ENCODE measurements around the gene MICU2. TPM values are rescaled to one million over a fixed set of nuclear protein-coding genes. Genes with fewer than 3 reads are reported as not detected.

Gene MICU2
- total RNA-seq, 2 experiments from 2014 or later: 25.4 to 28.4 TPM

- H3K4me1 ChIP-seq (ENCODE audit: insufficient read depth, low read length): no peaks in the 10 kb centered on the region
- H3K4me3 Mint-ChIP-seq: no peak overlapping the region
- POLR2A ChIA-PET: no interaction called here
- H3K36me3 ChIP-seq (ENCODE audit: insufficient read depth, low read length): no peaks in the 10 kb centered on the region
- no peaks in the 10 kb centered on the region for H3K27me3 ChIP-seq (ENCODE audit: control insufficient read depth in 1 of 2, insufficient read depth in 2 of 2, low read length in 2 of 2)
- no peak overlapping the region for H3K27ac ChIP-seq (ENCODE audit: low read depth in 1 of 2, low read length in 2 of 2)
- H3K9me3 ChIP-seq (ENCODE audit: control insufficient read depth in 1 of 2, insufficient read depth in 1 of 2, low read length in 2 of 2): no peaks in the 10 kb centered on the region
- no peaks in the 10 kb centered on the region for H3K27me3 Mint-ChIP-seq
- no peaks in the 10 kb centered on the region for H3K4me1 Mint-ChIP-seq (ENCODE audit: low read depth)
- no peak overlapping the region for H3K4me3 ChIP-seq (ENCODE audit: low read length)
- DNase-seq (no peak), ATAC-seq (ENCODE audit: poor library complexity) (no peak)
- no peaks in the 10 kb centered on the region for H3K9me3 Mint-ChIP-seq
- H3K27ac Mint-ChIP-seq: no peak overlapping the region
- CTCF ChIA-PET: no interaction called here
- TF ChIP-seq CTCF (IDR thresholded peaks at IDR 0.05): no peak
- no peaks in the 10 kb centered on the region for H3K36me3 Mint-ChIP-seq (ENCODE audit: low read depth)
- intact Hi-C loops (cut with DNase I, micrococcal nuclease): no loop called here
These were observed 137.4 kb downstream of the MICU2 start for GRCh38 chr13:21466527-21466926.

- H3K27me3 Mint-ChIP-seq: no peaks in the 10 kb centered on the region
- ChIA-PET POLR2A (no interaction called here), CTCF (no interaction called here)
- no peaks in the 10 kb centered on the region for H3K4me1 Mint-ChIP-seq (ENCODE audit: low read depth)
- H3K36me3 Mint-ChIP-seq (ENCODE audit: low read depth): no peaks in the 10 kb centered on the region
- no peak overlapping the region for H3K4me3 ChIP-seq (ENCODE audit: low read length)
- H3K27me3 ChIP-seq (ENCODE audit: control insufficient read depth in 1 of 2, insufficient read depth in 2 of 2, low read length in 2 of 2): no peaks in the 10 kb centered on the region
- H3K27ac Mint-ChIP-seq: no peak overlapping the region
- no peaks in the 10 kb centered on the region for H3K36me3 ChIP-seq (ENCODE audit: insufficient read depth, low read length)
- H3K9me3 Mint-ChIP-seq: no peaks in the 10 kb centered on the region
- TF ChIP-seq CTCF (IDR thresholded peaks at IDR 0.05): no peak
- ATAC-seq (ENCODE audit: poor library complexity): no peak
- H3K9me3 ChIP-seq (ENCODE audit: control insufficient read depth in 1 of 2, insufficient read depth in 1 of 2, low read length in 2 of 2): no peaks in the 10 kb centered on the region
- no peak overlapping the region for H3K27ac ChIP-seq (ENCODE audit: low read depth in 1 of 2, low read length in 2 of 2)
- no peak for DNase-seq
- H3K4me1 ChIP-seq (ENCODE audit: insufficient read depth, low read length): no peaks in the 10 kb centered on the region
- no peak overlapping the region for H3K4me3 Mint-ChIP-seq
- intact Hi-C loops (cut with DNase I, micrococcal nuclease): no loop called here
These were observed 138.2 kb downstream of the MICU2 start for GRCh38 chr13:21465710-21466160.

GRCh38 chr13:21463424-21463823 is 140.5 kb downstream of the MICU2 start:
- DNase-seq (no peak), ATAC-seq (ENCODE audit: poor library complexity) (no peak)
- ChIA-PET CTCF (interaction anchor here (0.5 kb wide), 1 partner anchor 22 kb away, joined by 3 read pairs; no protein-coding TSS in a partner anchor), POLR2A (interaction anchor here (0.6 kb wide), 2 partner anchors 59 to 330 kb away, joined by 3 to 6 read pairs; no protein-coding TSS in a partner anchor)
- H3K36me3 Mint-ChIP-seq (ENCODE audit: low read depth): peaks cover 10% of the 10 kb centered on the region
- peaks cover 8% of the 10 kb centered on the region for H3K4me1 ChIP-seq (ENCODE audit: insufficient read depth, low read length)
- H3K4me1 Mint-ChIP-seq (ENCODE audit: low read depth): peaks cover 6% of the 10 kb centered on the region
- no peaks in the 10 kb centered on the region for H3K27me3 Mint-ChIP-seq
- TF ChIP-seq CTCF (IDR thresholded peaks at IDR 0.05): no peak
- H3K27ac ChIP-seq (ENCODE audit: low read depth in 1 of 2, low read length in 2 of 2): no peak overlapping the region
- no peak overlapping the region for H3K27ac Mint-ChIP-seq
- intact Hi-C loops (cut with DNase I, micrococcal nuclease): no loop called here
- H3K9me3 ChIP-seq (ENCODE audit: control insufficient read depth in 1 of 2, insufficient read depth in 1 of 2, low read length in 2 of 2): no peaks in the 10 kb centered on the region
- H3K36me3 ChIP-seq (ENCODE audit: insufficient read depth, low read length): no peaks in the 10 kb centered on the region
- H3K4me3 ChIP-seq (ENCODE audit: low read length): no peak overlapping the region
- peak overlapping the region; percentile 15 for H3K4me3 Mint-ChIP-seq
- no peaks in the 10 kb centered on the region for H3K27me3 ChIP-seq (ENCODE audit: control insufficient read depth in 1 of 2, insufficient read depth in 2 of 2, low read length in 2 of 2)
- no peaks in the 10 kb centered on the region for H3K9me3 Mint-ChIP-seq

Measured in CD4-positive, alpha-beta T cell (primary cell).